HG02852 (cell line): Measurements from ENCODE around the gene BCAS3.

Experiments
- ATAC-seq: cut with Tn5 transposase; IDR thresholded peaks from one replicate; pipeline ENCODE4 v1.9.1; 2021; ENCODE audit warnings: mild to moderate bottlenecking, moderate library complexity; ENCODE audit not compliant: unreplicated experiment

Gene BCAS3

DNA sequence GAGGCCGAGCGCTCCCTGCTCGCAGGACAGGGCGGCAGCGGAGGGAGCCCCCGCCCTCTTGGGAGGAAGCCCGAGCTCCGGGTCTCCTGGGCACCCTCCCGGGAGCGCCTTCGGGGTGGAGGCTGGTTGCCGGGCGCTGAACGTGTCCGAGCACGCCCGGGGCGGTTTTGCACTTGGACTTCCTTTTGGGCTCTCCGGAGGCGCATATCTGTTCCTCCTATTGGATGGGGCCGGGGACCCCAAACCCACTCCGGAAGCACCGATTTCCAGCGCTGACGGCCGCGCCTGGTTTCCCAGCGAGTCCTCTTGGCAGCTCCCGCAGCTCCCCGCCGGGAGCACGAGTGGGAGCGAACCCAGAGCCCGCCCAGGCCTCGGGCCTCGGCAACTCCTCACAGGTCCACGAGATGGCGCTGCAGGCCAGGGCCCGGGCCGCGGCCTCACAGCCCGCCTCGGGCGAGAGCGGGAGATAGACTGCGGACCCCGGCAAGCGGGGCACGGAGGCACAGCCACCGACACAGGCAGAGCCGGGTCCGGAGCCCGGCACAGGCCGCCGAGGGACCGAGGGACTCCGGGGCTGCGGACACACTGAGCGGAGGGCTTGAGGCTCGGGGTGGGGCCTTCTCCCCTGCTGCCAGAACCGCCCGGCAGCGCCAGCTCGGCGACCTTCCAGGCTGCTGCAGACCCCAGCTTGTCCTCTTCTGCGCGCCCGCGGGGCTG is 734.6 kb downstream of the BCAS3 start:
- ATAC-seq = peak; percentile 64

DNA sequence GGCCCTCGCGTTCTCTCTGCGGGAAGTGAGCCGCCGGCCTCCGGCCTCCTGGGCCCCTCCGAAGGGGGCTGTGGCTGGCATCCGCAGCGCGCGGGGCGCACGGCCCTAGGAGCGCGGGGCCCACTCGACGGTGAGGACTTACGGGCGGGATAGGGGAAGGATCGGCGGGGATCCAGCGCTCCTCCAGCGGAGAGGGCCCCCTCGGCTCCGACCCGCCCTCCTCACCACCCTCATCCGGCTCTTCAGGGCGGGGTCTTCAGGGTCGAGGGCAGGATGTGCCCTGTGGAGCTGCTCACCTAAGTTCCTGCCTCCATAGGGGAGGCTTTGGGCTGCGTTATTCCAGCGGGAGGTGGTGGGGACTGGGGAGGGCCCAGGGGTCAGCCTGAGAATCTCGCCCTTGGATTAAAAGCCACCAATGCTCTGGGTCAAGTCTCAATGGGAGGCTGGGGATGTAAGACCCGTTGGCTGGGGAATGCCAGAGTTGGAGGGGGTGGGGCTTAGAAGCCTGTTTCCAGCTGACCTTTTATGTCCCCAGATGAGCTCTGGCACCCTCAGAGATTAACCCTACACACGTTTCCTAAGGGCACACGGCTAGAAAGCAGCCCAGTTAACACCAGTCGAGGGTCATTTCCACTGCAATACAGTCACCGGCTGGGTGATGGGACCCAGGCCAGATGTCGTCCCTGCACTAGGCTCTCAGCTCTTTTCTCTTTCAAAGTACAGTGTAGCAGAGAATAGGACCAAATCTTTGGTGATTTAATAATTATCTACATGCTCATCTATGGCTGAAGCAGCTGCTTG is 735.4 kb downstream of the BCAS3 start:
- no peak for ATAC-seq

DNA sequence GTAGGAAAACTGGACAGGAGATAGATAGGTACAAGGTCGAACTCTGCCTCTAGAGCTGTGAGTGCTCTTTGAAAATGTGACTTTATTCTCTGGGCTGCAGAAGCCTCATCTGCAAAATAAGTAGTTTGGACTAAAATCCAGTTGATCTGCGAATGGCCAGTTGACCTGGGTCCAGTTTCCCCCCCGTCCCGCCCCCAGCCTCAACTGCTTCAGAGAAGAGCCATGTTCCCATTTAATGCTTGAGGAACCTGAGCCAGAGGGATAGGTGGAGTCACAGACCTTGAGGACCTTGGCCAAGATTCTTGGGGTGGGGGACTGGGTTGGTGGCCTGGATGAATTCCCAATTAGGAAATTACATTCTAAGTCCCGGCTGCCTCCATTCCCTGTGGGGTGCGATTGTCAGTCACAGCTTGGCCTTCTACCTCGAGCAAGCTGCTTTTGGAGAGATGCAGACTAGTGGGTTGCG is 736.0 kb downstream of the BCAS3 start:
- no peak for ATAC-seq

DNA sequence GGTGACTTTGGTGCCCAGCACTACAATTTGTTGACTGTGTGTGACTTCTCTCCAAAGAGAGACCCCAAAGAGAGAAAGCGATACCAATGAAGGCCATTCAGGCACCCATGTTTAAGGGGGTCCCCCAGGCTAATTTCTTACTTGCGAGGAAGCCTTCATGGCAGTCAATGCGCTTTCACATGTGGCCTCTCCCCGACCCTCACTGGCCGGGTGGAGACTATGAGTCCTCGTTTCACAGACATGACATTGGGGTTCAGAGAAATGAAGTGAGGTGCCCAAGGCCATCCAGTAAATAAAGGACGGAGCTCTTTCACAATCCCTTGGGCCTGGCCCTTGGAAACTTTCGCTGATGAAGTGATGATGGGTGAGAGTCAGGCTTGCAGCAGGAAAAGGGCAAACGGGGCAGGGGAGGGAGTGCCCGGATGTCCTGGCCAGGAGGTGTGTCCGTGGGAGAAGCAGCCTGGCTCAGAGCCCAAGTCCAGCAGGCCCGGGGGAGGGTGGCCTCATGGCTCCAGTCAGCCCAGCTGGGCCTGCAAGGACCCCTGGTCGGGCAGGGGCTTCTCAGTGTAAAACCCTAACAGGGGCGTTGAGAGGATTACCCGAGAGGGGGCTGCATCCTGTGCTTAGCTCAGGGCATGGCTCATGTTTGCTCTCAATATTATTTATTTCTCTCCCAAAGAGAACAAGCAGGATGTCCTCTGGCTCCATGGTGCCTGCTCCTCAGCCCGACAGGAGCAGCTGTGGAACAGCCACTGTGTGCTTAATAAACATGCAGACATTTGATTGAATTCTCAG is 736.7 kb downstream of the BCAS3 start:
- no peak for ATAC-seq

DNA sequence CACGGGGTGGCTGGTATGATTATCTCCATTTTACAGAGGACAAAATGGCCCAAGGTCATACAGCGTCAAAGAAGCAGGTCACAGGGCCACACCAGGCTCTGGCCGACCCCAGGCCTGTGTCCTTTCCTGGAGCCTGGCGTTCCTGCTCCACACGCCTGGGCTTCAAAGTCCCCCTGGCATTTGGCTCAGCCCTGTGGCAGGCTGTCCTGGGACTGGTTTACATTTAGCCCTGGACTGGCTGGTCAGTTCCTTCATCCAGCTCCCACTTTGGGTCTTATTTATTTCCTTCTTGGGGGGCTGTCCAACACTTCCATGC is 737.2 kb downstream of the BCAS3 start:
- ATAC-seq = no peak

DNA sequence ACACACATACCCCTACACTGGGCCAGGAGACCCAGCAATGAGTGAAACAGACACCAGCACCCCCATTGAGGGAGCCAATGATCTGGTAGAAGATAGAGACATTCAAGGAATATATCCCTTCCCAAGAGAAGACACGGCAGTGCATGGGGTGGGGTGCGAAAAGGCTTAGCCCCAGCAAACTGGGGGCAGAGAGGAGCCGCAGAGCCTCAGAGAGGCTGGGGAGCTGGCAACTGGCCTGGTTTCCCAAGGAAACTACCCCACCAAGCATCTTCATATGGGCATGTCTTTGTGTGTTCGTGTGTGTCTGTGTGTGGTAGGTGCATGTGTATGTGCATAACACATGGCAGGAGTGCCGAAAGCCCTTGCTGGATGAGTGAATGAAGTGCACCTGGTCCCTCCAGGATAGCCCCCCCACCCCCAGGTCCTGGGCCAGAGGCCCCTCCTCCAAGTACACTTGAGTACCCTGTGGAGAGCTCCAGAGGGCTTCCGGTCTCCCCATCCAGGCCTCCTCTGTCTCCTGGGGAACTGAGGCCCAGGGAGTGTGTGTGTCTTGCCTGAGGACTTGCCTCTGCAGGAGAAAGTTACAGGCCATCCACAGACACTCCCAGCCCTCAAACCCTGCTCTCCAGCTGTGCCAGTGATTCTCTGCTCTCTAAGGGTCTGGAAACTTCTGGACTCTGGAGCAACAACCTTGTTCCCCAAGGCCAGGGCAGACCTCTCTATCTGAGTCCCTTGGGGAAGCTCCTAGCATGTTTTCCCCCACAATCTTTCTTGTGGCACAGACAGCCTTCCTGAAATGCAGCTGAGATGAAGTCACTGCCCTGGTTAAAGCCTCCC is 737.9 kb downstream of the BCAS3 start:
- no peak for ATAC-seq

DNA sequence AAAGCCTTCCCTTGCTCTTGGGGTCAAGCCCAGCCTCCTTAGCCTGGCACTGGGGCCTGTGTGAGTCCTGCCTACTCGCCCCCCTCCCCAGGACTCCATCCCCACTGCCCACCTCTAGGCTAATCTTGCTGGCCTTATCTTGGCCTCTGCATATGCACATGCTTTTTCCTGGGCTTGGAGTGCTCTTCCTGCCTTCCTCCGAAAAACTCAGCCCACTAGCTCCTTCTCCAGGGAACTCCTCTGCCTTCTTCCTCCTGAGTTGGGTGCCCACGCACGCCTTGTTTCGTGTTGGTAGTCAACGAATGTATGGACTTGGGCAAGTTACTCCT is 738.5 kb downstream of the BCAS3 start:
- no peak for ATAC-seq

DNA sequence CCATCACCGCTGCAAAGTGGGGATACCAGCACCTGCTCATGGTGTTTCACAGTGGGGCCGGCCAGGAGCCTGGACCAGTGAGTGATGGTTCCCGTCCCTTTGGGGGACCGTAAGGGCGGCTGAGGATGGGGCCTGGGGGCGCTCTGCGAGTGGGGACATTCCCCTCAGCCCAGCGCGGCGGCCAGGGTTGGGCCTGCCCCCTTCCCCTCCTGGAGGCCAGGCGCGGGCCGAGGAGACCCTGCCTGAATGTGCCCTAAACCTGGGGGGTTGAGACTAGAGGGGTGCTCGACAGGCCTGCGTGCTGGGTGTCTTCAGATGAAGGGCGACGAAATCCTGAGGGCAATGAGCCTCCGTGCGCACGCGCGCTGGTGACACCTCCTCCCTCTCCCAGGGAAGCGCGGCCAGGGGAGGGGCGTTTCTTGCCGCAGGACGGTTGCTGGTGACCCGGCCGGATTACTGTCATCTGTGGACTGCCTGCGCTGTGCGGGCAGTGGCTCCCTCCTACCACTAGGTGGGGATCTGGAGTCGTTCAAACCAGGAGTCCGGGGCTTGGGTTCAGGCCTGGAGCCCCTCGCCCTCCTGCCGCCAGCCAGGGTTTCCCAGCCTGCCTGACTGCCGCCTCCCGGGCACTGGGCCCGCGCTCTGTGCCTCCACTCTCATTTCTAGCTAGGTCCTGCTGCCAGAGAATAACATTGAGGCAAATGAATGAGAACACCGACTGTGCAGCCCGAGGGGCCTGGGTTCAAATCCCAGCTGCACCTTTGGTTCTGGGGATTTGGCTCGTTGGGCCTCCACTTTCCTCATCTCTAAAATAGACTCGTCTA is 739.1 kb downstream of the BCAS3 start:
- no peak for ATAC-seq

DNA sequence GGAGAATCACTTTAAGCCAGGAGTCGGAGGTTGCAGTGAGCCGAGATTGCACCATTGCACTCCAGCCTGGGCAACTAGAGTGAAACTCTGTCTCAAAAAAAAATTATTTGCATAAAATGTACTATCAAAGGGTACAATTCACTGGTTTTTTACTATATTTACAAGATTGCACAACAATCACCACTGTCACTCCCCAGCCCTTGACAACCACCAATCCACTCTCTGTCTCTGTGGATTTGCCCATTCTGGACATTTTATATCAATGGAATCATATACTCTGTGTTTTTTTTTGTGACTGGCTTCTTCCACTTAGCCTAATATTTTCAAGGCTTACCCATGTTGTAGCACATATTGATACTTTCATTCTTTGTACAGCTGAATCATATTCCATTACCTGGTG is 740.8 kb downstream of the BCAS3 start:
- no peak for ATAC-seq

DNA sequence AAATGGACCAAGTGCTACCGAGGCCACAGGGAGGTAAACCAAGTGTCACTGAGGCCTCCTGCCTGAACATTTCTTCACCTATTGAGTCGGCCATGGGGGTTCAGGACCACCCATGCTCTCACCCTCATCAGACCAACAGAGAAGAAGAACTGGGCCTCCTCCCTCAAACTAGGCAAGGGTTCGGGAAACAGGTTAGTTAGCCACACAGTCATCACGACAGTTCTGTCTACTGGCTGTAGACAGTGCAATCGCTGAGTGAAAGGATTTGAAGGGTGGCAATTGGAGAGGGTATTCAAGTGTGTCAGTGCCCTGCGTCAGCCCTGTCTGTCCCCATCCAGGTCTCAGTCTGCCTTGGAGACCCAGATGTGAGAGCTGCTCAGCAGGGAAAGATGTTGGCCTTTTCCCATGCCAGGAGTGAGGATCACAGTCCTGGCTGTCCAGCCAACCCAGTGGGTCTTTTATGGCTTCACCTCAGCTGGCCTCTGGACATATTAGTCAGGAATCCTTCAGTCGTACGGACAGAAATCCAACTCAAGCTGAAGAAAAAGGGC is 741.9 kb downstream of the BCAS3 start:
- ATAC-seq = no peak

DNA sequence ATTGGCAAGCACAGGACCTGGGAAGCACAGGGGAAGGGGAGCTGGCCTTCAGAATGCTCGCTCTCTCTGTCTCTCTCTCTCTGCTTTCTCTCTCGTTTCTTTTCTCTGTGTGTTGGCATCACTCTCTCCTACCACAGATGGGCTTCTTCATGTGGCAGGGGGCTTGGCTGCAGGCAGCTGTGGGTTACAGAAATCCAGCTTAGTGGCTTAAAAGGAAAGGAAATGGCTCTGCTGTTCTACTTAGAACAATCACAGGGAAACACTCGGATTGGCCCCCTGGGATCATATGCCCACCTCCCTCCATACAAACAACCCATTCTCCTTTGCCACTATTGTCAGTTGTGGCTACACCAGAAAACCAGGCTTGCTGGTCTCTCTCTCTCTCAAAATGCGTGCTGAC is 742.4 kb downstream of the BCAS3 start:
- no peak for ATAC-seq

DNA sequence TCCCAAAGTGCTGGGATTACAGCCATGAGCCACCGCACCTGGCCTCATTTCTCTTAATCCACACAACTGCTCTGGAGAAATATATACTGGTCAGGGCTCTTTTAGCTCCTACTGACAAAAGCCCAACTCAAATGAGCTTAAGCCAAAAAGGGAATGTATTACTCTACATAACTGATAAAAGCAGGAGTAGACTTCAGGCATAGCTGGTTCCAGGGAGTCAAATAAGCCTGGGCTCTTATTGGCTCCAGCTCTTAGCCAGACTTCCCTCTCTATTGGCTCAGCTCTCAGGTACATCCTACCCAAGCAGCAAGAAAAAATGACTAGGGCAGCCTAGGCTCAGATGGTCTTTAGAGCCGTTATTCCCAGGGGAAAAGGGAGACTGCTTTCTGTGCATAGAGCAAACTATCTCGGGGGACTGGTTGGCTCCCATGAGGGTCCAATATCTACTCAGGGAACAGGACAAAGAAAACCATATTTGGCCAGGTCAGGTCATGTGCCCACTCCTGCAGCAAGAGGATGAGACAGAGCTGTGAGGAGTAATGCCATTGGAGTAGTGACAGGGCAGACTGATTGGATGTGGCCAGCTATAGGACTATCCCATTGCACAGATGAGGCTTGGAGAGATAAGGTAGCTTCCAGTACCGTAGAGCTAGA is 743.2 kb downstream of the BCAS3 start:
- ATAC-seq = no peak

DNA sequence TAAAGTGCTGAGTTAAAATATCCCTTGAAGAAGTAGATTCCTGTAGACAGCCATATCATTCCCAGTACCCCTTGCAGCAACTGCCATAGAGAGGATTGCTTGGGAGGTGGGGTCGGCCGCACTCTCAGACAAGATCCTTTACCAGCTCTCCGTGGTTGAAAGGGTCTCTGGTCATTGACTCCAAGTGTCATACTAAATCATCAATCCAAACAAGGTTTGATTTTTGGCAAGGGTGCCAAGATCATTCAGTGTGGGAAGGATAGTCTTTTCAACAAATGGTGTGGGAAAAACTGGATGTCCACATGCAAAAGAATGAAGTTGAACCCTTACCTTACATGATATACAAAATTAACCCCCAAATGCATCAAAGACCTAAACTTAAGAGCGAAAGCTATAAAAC is 743.8 kb downstream of the BCAS3 start:
- ATAC-seq = no peak

DNA sequence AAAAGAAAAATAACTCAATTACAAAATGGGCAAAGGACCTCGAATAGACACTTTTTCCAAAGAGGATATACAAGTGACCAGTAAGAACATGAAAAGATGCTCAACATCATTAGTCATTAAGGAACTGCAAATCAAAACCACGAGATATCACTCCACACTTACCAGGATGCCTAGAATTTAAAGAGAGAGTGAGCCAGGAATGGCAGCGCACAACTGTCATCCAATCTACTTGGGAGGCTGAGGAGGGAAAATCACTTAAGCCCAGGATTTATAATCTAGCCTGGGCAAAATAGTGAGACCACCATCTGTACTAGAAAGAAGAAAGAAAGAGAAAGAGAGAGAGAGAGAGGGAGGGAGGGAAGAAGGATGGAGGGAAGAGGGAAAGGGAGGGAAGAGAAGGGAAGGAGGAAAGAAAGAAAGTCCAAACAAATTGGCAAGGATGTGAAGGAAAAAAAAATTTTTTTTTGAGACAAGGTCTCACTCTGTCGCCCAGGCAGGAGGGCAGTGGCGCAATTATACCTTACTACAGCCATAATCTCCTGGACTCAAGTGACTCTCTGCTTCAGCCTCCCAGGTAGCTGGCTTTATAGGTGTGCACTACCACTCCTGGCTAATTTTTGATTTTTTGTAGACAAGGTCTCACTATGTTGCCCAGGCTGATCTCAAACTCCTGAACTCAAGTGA is 744.6 kb downstream of the BCAS3 start:
- no peak for ATAC-seq

DNA sequence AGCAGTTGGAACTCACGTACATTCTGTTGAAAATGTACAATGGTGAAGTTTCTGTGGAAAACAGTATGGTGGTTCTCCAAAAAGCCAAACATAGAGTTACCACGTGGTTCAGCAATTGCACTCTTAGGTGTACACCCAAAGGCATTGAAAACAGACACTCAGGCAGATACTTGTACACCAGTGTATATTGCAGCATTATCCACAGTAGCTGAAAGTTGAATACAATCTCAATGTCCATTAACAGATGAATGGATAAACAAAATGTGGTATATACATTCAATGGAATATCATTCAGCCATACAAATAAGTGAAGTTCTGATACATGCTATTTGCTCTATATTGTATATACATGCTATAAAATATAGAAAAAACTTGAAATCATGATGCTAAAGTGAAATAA is 745.2 kb downstream of the BCAS3 start:
- ATAC-seq = no peak

DNA sequence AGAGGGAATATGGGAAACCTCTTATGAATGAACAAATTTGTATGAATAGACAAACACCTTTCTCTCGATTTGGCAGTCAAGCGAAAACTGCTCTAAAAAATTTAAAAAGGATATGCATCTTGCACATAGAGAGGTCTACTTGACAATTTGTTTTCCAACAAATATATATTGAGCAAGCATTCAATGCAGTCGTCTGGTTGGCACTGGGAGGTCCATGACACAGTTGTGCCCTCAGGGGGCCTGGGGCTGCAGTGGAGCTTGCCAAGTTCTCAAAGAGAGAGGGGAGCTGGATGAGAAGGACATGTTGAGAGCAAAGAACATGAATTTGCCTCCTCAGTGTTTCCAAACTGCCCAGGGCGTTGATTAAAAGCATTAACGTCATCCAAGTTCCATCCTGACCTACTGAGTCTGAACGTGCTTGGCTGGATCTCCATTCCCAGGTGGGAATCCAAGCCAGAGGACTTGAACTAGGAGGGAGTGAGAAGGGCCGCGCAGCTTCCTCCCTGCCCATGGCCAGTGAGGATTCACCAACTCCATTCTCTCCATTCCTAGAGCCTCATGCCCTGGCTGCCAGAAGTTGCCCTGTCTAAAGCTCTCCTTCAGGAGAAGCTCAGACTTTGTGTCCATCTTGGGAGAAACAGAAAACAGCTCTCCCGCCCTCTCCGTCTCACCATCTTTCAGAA is 746.5 kb downstream of the BCAS3 start:
- ATAC-seq = no peak

DNA sequence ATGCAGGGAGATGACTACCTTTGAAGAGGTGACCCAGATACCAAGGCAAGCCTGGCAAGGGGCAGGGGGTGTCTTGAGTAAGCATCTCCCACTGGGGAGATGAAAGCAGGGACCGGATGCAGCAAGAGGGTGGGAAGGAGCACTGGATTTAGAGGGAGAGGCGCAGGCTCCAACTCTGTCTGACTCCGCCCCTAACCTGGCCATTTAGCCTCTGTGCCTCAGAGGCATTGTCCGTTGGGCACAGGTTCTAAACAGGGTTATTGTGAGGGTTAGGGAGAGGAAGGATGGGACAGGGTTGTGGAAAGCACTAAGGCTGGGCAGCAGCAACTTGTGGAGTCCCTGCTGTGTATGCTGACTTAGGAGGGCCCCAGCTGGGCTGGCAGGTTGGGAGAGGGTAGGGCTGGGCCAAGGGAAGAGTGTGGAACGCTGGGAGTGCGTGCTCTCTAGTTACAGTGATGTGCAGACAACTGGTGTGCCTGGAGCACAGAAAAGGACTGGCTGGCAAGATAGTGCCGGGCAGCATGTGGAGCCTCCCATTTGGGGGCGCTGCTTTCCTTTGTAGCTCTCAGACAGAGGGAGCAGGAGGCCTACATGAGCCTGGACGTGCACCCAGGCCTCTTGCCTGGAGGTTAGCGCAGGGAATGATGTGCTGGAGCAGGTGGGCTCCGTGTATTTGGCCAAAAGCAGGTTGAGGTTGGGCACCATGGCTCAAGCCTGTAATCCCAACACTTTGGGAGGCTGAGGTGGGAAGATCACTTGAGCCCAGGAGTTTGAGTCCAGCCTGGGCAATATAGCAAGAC is 748.2 kb downstream of the BCAS3 start:
- no peak for ATAC-seq
